Transverse colon (tissue), 4 donors: ENCODE data around the gene SDR42E2. TPM values are rescaled to one million over a fixed set of nuclear protein-coding genes. Genes with fewer than 3 reads are reported as not detected.

ENCODE experiments used
- DNase-seq: peaks from one replicate; pipeline ENCODE4 v3.0.0-alpha.2; 2019
- H3K27ac ChIP-seq, 4 donors: fragments of 200-600 bp; sonication (generic); 2 replicates each; pipeline ENCODE4 v1.5.1; 2016 to 2018; ENCODE audit warnings: inconsistent platforms in 4 of 4
- H3K27me3 ChIP-seq: fragments of 200-600 bp; sonication (generic); 2 replicates; pipeline ENCODE4 v1.5.1; 2017; ENCODE audit warnings: inconsistent platforms
- H3K36me3 ChIP-seq, 4 donors: fragments of 200-600 bp; sonication (generic); 2 replicates each; pipeline ENCODE4 v1.5.1; 2017 to 2019; ENCODE audit warnings: inconsistent platforms in 4 of 4
- H3K4me1 ChIP-seq, 4 donors: fragments of 200-600 bp; sonication (generic); 2 replicates each; pipeline ENCODE4 v1.5.1; 2017 to 2020; ENCODE audit warnings: inconsistent platforms in 4 of 4
- H3K4me3 ChIP-seq, 4 donors: fragments of 200-600 bp; sonication (generic); 1 replicate in 1 of 4; 2 replicates in 3 of 4; pipeline versions ENCODE4 v1.5.1 to v1.6.1; 2017 to 2019; ENCODE audit warnings: inconsistent platforms in 4 of 4
- H3K9me3 ChIP-seq, 2 donors: fragments of 200-600 bp; sonication (generic); 2 replicates each; pipeline ENCODE4 v1.5.1; 2017 to 2019; ENCODE audit warnings: inconsistent platforms in 2 of 2
- CTCF ChIP-seq, 5 experiments: fragments of 200-600 bp in 3 of 5; fragments of 450-650 bp in 2 of 5; sonication (generic) in 3 of 5; IDR thresholded peaks; 1 replicate in 2 of 5; 2 replicates in 3 of 5; pipeline ENCODE4 v1.5.1; 2016 to 2017; ENCODE audit warnings: antibody characterized with exemption in 5 of 5, inconsistent platforms in 3 of 5, mild to moderate bottlenecking in 2 of 5, moderate library complexity in 1 of 5
- EP300 ChIP-seq: sonication (generic); formaldehyde crosslinking; IDR thresholded peaks from one replicate; pipeline ENCODE4 v1.6.1; 2017; ENCODE audit warnings: antibody characterized with exemption, low read depth
- POLR2A ChIP-seq: fragments of 450-650 bp; IDR thresholded peaks from one replicate; pipeline ENCODE4 v1.6.1; 2016; ENCODE audit warnings: antibody characterized with exemption, mild to moderate bottlenecking, moderate library complexity
- POLR2AphosphoS5 ChIP-seq, 3 donors: sonication (generic); formaldehyde crosslinking; IDR thresholded peaks; one replicate each; pipeline ENCODE4 v1.6.1; 2016; ENCODE audit warnings: antibody characterized with exemption in 3 of 3
- whole genome bisulfite sequencing, 2 donors: methylation state at CpG; one replicate each; pipeline ENCODE4 v1.1.5; 2018; ENCODE audit warnings: low coverage in 1 of 2; 5-methylcytosine and 5-hydroxymethylcytosine counted together
- in situ Hi-C, 4 donors: fragments of 200-750 bp; cut with MboI; loops; one replicate each; pipeline versions ENCODE4 v1.15.0 to v1.15.1; 2017; ENCODE audit warnings: low sequenced_read_pairs in 3 of 4, low pct_ligation_motif_present in 1 of 4, low pct_unique_long_range_greater_than_20kb in 1 of 4
- intact Hi-C: fragments of 100-400 bp; cut with DNase I; formaldehyde crosslinking; loops from one replicate; pipeline ENCODE4 v1.15.1; 2023; ENCODE audit warnings: low total_unique reads
- total RNA-seq, 4 donors: library from RNA; depleted of rRNA; stranded (reverse); fragments of >200 nt; gene quantifications; one replicate each; pipeline ENCODE4 v1.1.0, GENCODE V29; 2016

The SDR42E2 gene
- total RNA-seq, 4 donors from 2014 or later = not detected

- Histone ChIP-seq H3K27ac (no peak overlapping the region), H3K4me3 (no peak overlapping the region), H3K9me3 (no peaks in the 10 kb centered on the region), H3K36me3 (no peaks in the 10 kb centered on the region), H3K27me3 (no peaks in the 10 kb centered on the region), H3K4me1 (no peaks in the 10 kb centered on the region)
- DNase-seq = no peak
- TF ChIP-seq POLR2A = no peak
- TF ChIP-seq EP300 = no peak
- TF ChIP-seq CTCF (IDR thresholded peaks at IDR 0.05) = no peak
- TF ChIP-seq POLR2AphosphoS5 (IDR thresholded peaks at IDR 0.05) = no peak
- intact Hi-C loops (no loop called here), in situ Hi-C loops (no loop called here)
These were observed 40.1 kb upstream of the SDR42E2 start for GRCh38 chr16:22122239-22122638.

- intact Hi-C loops = no loop called here
- 36 to 67% methylated on average over 1 to 3 of the region's 3 CpGs for WGBS, 2 donors
- no peaks in the 10 kb centered on the region for H3K36me3 ChIP-seq
These were observed 39.2 kb upstream of the SDR42E2 start for GRCh38 chr16:22123146-22123545.

DNA sequence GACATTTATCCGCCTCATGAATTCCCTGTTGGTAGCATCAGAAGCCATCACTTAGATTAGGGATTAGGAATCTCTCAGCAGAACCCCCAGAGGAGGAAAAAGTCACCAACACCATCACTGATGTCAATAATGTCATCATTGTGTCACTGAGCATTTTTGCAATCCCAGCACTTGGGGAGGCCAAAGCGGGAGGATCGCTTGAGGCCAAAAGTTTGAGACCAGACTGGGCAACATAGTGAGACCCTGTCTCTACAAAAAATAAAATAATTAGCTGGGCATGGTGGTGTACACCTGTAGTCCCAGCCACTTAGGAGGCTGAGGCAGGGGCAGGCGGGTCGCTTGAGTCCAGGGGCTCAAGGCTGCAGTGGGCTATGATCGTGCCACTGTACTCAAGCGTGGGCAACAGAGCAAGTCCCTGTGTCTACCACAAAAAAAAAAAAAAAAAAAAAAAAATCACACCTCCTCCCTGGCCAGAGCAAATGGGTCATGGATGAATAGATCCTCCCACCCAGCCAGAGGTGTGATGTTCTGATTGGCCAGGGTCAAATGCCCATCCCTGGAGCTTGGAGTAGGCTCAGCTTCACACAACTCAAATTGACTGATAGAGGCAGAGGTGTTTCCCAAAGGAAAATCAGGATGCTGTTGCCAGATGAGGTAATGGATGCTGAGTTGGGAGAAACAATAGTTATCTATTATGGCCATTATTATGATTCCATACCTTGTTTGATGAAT, 38.4 kb upstream of the SDR42E2 start:
- no peaks in the 10 kb centered on the region for H3K4me1 ChIP-seq
- no peaks in the 10 kb centered on the region for H3K9me3 ChIP-seq
- no peak for DNase-seq
- WGBS, 2 donors = 92% methylated on average over 7 of the region's 7 CpGs; no CpG with 5 or more reads in 1 of the 2 donors
- intact Hi-C loops (no loop called here), in situ Hi-C loops (no loop called here)
- TF ChIP-seq POLR2A = no peak
- TF ChIP-seq EP300 = no peak
- TF ChIP-seq POLR2AphosphoS5 (IDR thresholded peaks at IDR 0.05) = no peak
- TF ChIP-seq CTCF (IDR thresholded peaks at IDR 0.05) = no peak
- H3K36me3 ChIP-seq = no peaks in the 10 kb centered on the region
- H3K4me3 ChIP-seq = no peak overlapping the region
- H3K27me3 ChIP-seq = no peaks in the 10 kb centered on the region
- no peak overlapping the region for H3K27ac ChIP-seq

More at GRCh38 chr16:22123146-22123545, 39.2 kb upstream of the SDR42E2 start:
- no peaks in the 10 kb centered on the region for H3K4me1 ChIP-seq
- TF ChIP-seq POLR2AphosphoS5 (IDR thresholded peaks at IDR 0.05) = no peak
- no peak for TF ChIP-seq CTCF (IDR thresholded peaks at IDR 0.05)
- TF ChIP-seq EP300 = no peak
- no peak for TF ChIP-seq POLR2A
- no peaks in the 10 kb centered on the region for H3K27me3 ChIP-seq
- in situ Hi-C loops = no loop called here
- no peaks in the 10 kb centered on the region for H3K9me3 ChIP-seq
- no peak overlapping the region for H3K4me3 ChIP-seq
- no peak for DNase-seq
- no peak overlapping the region for H3K27ac ChIP-seq

GRCh38 chr16:22124583-22125284, 37.6 kb upstream of the SDR42E2 start:
- TF ChIP-seq POLR2A = no peak
- TF ChIP-seq CTCF (IDR thresholded peaks at IDR 0.05) = no peak
- no peak for TF ChIP-seq POLR2AphosphoS5 (IDR thresholded peaks at IDR 0.05)
- no peak for TF ChIP-seq EP300
- intact Hi-C loops = no loop called here
- Histone ChIP-seq H3K9me3 (no peaks in the 10 kb centered on the region), H3K4me3 (no peak overlapping the region), H3K27me3 (no peaks in the 10 kb centered on the region), H3K36me3 (no peaks in the 10 kb centered on the region), H3K4me1 (no peaks in the 10 kb centered on the region), H3K27ac (no peak overlapping the region)
- in situ Hi-C loops = no loop called here
- DNase-seq = no peak
- 83 to 91% methylated on average over 6 of the region's 6 CpGs for WGBS, 2 donors
